ENCODE data around the gene TUBA3D.
"Not testable (repeated sequence)": the region's sequence is repeated elsewhere in the genome, so short reads cannot be mapped to it uniquely, and the experiment has no call there.

DNA sequence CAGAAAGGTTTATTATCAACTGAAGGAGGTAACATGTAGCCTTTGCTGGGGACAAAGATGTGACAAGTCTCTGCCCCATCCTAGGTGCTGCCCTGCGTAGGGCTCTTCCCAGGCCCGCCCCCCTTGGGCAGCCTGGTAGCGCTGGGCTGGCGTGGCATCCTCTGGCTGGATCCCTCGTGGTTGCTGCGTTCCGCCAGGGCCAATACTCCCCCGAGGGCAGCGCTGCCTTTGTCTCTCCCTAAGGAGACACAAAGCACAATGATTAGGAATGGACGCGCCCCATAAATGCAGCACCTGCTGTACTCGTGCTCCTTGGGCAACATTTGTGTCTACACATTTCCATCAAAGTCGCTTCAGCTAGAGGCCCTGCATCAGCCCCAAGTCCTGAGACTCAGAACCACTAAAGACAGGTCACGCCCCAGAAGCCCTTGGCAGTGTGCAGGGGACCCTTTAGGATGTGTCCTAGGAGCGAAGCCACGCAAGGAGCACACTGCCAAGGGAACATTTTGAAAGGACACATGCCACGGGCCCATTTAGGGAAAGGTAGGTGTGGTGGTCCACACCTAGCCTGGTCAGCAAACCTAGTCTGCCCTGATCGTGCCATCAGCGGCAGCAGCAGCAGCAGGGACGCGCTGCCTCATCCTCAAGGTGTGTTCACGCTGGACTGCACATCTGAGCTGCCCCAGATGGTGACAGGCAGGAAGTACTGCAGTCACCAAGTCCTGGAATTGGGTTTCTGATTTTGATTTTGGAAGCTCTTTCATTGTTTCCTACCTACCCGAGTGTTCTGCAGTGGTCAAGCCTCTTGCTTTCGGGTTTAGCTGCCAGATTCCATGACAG, 8.3 kb downstream of the TUBA3D start:
- TF ChIP-seq, protein P1, sequence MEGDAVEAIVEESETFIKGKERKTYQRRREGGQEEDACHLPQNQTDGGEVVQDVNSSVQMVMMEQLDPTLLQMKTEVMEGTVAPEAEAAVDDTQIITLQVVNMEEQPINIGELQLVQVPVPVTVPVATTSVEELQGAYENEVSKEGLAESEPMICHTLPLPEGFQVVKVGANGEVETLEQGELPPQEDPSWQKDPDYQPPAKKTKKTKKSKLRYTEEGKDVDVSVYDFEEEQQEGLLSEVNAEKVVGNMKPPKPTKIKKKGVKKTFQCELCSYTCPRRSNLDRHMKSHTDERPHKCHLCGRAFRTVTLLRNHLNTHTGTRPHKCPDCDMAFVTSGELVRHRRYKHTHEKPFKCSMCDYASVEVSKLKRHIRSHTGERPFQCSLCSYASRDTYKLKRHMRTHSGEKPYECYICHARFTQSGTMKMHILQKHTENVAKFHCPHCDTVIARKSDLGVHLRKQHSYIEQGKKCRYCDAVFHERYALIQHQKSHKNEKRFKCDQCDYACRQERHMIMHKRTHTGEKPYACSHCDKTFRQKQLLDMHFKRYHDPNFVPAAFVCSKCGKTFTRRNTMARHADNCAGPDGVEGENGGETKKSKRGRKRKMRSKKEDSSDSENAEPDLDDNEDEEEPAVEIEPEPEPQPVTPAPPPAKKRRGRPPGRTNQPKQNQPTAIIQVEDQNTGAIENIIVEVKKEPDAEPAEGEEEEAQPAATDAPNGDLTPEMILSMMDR (IDR thresholded peaks at IDR 0.05) = not testable (repeated sequence)
- TF ChIP-seq POLR2A (IDR thresholded peaks at IDR 0.05) = not testable (repeated sequence)

Data from prostate gland (tissue), 2 donors.